Chondrocyte (in vitro differentiated cells): Measurements from ENCODE around the gene TUBB. TPM values are rescaled to one million over a fixed set of nuclear protein-coding genes. Genes with fewer than 3 reads are reported as not detected.
A peak's percentile ranks its signal among the peaks of the same experiment; 100 is the strongest.

Source experiments
- DNase-seq: peaks from one replicate; pipeline ENCODE4 v3.0.0; 2021; ENCODE audit warnings: mixed read lengths, low spot score
- H3K27ac Mint-ChIP-seq: one replicate; pipeline ENCODE4 v1.8.0; 2021; ENCODE audit warnings: mild to moderate bottlenecking, moderate library complexity, mixed read lengths; ENCODE audit not compliant: unreplicated experiment
- H3K27me3 Mint-ChIP-seq: 2 replicates; pipeline ENCODE4 v1.8.0; 2021; ENCODE audit warnings: low read depth, mixed read lengths
- H3K36me3 Mint-ChIP-seq: 2 replicates; pipeline ENCODE4 v1.8.0; 2021; ENCODE audit warnings: low read depth, mixed read lengths
- H3K4me1 Mint-ChIP-seq: 2 replicates; pipeline ENCODE4 v1.8.0; 2021; ENCODE audit warnings: low read depth, mild to moderate bottlenecking, mixed read lengths
- H3K4me3 Mint-ChIP-seq: one replicate; pipeline ENCODE4 v1.8.0; 2021; ENCODE audit warnings: mild to moderate bottlenecking, moderate library complexity, mixed read lengths; ENCODE audit not compliant: unreplicated experiment
- H3K9me3 Mint-ChIP-seq: 2 replicates; pipeline ENCODE4 v1.8.0; 2021; ENCODE audit warnings: low read depth, mixed read lengths
- CTCF ChIP-seq: fragments of 200-600 bp; sonication (generic); IDR thresholded peaks from 2 replicates; pipeline ENCODE4 v1.5.0; 2021; ENCODE audit warnings: antibody characterized with exemption, mild to moderate bottlenecking, moderate library complexity
- total RNA-seq: library from RNA; stranded (reverse); gene quantifications from 3 replicates; pipeline ENCODE4 v1.2.1, GENCODE V29; 2021

Gene TUBB
- total RNA-seq, 1 donor from 2014 or later, result 681 TPM

DNA sequence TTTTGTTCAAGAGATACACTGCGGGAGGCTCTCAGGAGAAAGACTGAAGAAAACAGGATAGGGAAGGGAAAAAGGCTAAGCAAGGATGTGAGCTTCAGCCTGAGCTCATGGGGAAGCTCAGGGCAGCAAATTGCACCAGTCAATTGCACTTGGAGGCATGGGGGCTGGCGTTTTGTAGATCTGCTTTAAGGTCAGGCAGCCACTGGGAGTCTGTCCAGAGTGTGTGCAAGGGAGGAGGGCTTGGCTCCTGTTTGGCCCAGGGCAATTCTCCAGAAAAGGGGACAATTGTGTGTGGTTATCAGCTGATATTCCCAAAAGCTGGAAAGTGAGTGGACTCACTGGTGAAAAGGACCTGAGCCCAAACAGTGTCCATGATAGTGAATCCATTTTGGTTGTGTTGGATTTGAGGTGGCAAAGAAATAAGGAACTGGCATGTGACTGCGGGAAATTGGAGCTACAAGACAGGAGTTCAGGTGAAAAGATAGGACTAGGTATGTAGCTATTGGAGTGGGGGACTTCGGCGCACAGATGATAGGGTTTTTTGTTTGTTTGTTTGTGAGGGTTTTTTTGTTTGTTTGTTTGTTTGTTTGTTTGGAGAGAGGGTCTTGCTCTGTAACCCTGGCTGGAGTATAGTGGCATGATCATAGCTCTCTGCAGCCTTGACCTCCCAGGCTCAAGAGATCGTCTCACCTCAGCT is 46.5 kb downstream of the TUBB start:
- H3K4me1 Mint-ChIP-seq, result peaks cover 77% of the 10 kb centered on the region
- TF ChIP-seq CTCF, result no peak
- H3K27me3 Mint-ChIP-seq, result no peaks in the 10 kb centered on the region
- H3K27ac Mint-ChIP-seq, result peak overlapping the region; percentile 75
- no peaks in the 10 kb centered on the region for H3K36me3 Mint-ChIP-seq
- no peak overlapping the region for H3K4me3 Mint-ChIP-seq
- no peaks in the 10 kb centered on the region for H3K9me3 Mint-ChIP-seq
- no peak for DNase-seq

DNA sequence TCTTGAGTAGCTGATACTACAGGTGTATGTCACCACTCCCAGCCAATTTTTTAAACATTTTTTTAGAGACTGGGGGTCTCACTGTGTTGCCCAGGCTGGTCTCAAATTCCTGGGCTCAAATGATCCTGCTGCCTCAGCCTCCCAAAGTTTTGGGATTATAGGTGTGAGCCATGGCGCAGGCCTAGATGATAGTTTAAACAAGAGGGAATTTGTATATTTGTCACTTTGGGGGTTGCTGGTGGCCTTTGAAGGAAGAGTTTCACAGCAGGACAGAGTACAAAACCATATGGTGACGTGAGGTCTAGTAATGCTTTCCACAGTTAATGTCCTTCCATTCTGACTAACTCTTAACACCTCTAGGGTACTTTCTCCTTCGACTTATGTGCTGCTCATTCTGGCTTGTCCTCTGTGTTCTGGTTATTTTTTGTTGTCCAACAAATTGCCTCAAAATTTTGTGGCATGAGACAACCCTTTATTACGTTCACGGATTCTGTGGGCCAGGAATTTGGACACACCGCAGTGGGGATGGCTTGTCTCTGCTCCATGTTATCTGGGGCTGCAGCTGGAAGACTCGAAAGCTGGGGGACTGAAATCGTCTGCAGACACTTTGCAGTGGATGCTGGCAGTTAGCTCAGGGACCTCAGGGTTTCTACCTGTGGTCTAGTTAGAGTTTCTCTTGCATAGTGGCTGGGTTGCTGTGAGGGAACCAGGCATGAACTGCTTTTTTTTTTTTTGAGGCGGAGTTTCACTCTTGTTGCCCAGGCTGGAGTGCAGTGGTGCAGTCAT is 47.2 kb downstream of the TUBB start:
- Mint-ChIP-seq H3K4me3 (no peak overlapping the region), H3K4me1 (peaks cover 75% of the 10 kb centered on the region), H3K9me3 (no peaks in the 10 kb centered on the region), H3K36me3 (no peaks in the 10 kb centered on the region), H3K27me3 (no peaks in the 10 kb centered on the region), H3K27ac (peak overlapping the region; percentile 39)
- TF ChIP-seq CTCF, result no peak
- DNase-seq, result no peak

DNA sequence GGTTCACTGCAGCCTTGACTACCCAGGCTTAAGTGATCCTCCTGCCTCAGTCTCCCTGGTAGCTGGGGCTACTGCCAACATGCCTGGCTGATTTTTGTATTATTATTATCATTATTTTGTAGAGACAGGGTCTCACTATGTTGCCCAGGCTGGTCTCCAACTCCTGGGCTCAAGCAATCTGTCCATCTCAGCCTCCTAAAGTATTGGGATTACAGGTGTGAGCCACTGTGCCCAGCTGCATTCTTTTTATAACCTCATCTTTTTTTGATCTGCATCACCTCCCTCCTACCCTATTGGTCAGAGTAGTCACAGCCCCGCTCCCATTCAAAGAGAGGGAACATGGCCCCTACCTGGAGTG is 47.8 kb downstream of the TUBB start:
- no peak for DNase-seq
- no peak overlapping the region for H3K4me3 Mint-ChIP-seq
- H3K9me3 Mint-ChIP-seq, result no peaks in the 10 kb centered on the region
- TF ChIP-seq CTCF, result no peak
- H3K27me3 Mint-ChIP-seq, result no peaks in the 10 kb centered on the region
- no peaks in the 10 kb centered on the region for H3K36me3 Mint-ChIP-seq
- peaks cover 76% of the 10 kb centered on the region for H3K4me1 Mint-ChIP-seq
- peak overlapping the region; percentile 50 for H3K27ac Mint-ChIP-seq

- no peak for TF ChIP-seq CTCF
- H3K27me3 Mint-ChIP-seq, result no peaks in the 10 kb centered on the region
- H3K27ac Mint-ChIP-seq, result peak overlapping the region; percentile 100
- H3K36me3 Mint-ChIP-seq, result no peaks in the 10 kb centered on the region
- DNase-seq, result no peak
- H3K4me3 Mint-ChIP-seq, result peak overlapping the region; percentile 29
- H3K9me3 Mint-ChIP-seq, result no peaks in the 10 kb centered on the region
- peaks cover 70% of the 10 kb centered on the region for H3K4me1 Mint-ChIP-seq
Observed at GRCh38 chr6:30768634-30769087, 48.5 kb downstream of the TUBB start.

DNA sequence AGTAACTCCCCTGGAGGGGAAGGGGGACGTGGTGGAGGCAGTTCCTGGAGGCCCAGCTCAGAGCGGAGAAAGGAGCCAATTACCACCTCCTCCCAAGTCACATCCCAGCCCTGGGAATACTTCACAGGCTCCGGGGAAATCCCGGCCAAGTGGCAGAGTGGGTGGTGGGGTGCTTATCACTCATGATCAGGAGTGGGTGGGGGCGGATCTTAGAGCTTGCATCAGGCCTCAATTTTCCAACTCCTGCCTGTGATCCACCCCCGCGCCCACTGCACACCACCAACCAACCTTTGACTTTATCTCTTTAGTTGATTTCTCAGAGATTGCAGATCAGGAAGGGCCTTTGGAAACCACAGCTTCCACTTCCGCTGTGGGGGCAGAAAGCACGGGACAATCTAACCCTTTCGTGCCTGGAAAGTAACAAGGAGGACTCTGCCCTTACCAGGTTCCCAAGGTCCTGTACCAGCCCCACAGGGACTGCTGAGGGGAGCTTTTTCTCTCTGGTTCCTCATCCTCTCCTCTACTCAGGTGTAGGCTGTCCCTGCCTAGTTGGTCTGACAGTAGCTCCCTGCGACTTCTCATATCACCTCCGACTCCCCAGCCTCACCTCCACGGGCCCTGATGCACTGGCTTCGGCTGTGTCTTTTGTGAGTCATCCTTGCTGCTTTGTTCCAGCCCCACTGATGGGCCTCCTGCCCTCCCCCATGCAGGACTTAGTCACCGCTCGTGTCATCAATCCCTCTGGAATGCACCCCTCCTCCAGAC is 49.1 kb downstream of the TUBB start:
- Mint-ChIP-seq H3K4me1 (peaks cover 70% of the 10 kb centered on the region), H3K36me3 (no peaks in the 10 kb centered on the region), H3K9me3 (no peaks in the 10 kb centered on the region), H3K27ac (peak overlapping the region; percentile 100), H3K27me3 (no peaks in the 10 kb centered on the region), H3K4me3 (peak overlapping the region; percentile 67)
- TF ChIP-seq CTCF, result no peak
- DNase-seq, result no peak
